Suprapubic skin (tissue), 3 donors: Measurements from ENCODE around the gene CCNG1.

Source experiments
- CTCF ChIP-seq, 2 donors: fragments of 200-600 bp in 1 of 2; fragments of 450-650 bp in 1 of 2; sonication (generic) in 1 of 2; IDR thresholded peaks; one replicate each; pipeline ENCODE4 v1.5.1; 2016 to 2019; ENCODE audit warnings: antibody characterized with exemption in 2 of 2, mild to moderate bottlenecking in 1 of 2, moderate library complexity in 1 of 2
- EP300 ChIP-seq: sonication (generic); formaldehyde crosslinking; IDR thresholded peaks from one replicate; pipeline ENCODE4 v1.6.1; 2017; ENCODE audit warnings: antibody characterized with exemption
- POLR2A ChIP-seq, 2 donors: fragments of 450-650 bp; IDR thresholded peaks; one replicate each; pipeline ENCODE4 v1.6.1; 2017; ENCODE audit warnings: antibody characterized with exemption in 2 of 2, mild to moderate bottlenecking in 2 of 2, moderate library complexity in 2 of 2

GRCh38 chr5:163409384-163409783, 28.0 kb upstream of the CCNG1 start:
- TF ChIP-seq POLR2A (IDR thresholded peaks at IDR 0.05) (no peak), EP300 (no peak), CTCF (IDR thresholded peaks at IDR 0.05) (no peak)
